ENCODE measurements around the gene LTF.
"Not testable (repeated sequence)": the region's sequence is repeated elsewhere in the genome, so short reads cannot be mapped to it uniquely, and the experiment has no call there.

Gene LTF

GRCh38 chr3:46464326-46465195 is at the start of gene LTF:
Gene LTF, minus strand, starts transcription at chr3:46464905. Its CDS starts 38 bp downstream, at chr3:46464867.
- no peak for DNase-seq (ENCODE audit: low read depth in 2 of 2)

GRCh38 chr3:46512191-46512749 is 47.6 kb upstream of the LTF start:
- no peak for DNase-seq (ENCODE audit: low read depth in 2 of 2)

GRCh38 chr3:46509661-46510187 is 45.0 kb upstream of the LTF start:
- no peak for DNase-seq (ENCODE audit: low read depth in 2 of 2)

- DNase-seq (ENCODE audit: low read depth in 2 of 2), result no peak
These were observed 44.3 kb upstream of the LTF start for GRCh38 chr3:46508850-46509591.

GRCh38 chr3:46506526-46506925 is 41.8 kb upstream of the LTF start:
- no peak for DNase-seq (ENCODE audit: low read depth in 2 of 2)

- no peak for DNase-seq (ENCODE audit: low read depth in 2 of 2)
These were observed 41.2 kb upstream of the LTF start for GRCh38 chr3:46505953-46506352.

GRCh38 chr3:46504789-46505188 is 40.1 kb upstream of the LTF start:
- no peak for DNase-seq (ENCODE audit: low read depth in 2 of 2)

- no peak for DNase-seq (ENCODE audit: low read depth in 2 of 2)
These were observed 38.6 kb upstream of the LTF start for GRCh38 chr3:46503200-46503874.

GRCh38 chr3:46501702-46502101 is 37.0 kb upstream of the LTF start:
- DNase-seq (ENCODE audit: low read depth in 2 of 2), result no peak

- DNase-seq (ENCODE audit: low read depth in 2 of 2), result no peak
These were observed 36.2 kb upstream of the LTF start for GRCh38 chr3:46500656-46501635.

- DNase-seq (ENCODE audit: low read depth in 2 of 2), result no peak
These were observed 34.3 kb upstream of the LTF start for GRCh38 chr3:46498916-46499519.

GRCh38 chr3:46497556-46498265 is 33.0 kb upstream of the LTF start, which contains the start of gene RTP3:
Gene RTP3, plus strand, starts transcription at chr3:46497976. Its CDS starts 87 bp downstream, at chr3:46498063.
- DNase-seq (ENCODE audit: low read depth in 2 of 2), result no peak

GRCh38 chr3:46496746-46497555 is 32.2 kb upstream of the LTF start:
- peak; percentile 9 to 35 for DNase-seq (ENCODE audit: low read depth in 2 of 2)

- DNase-seq (ENCODE audit: low read depth in 2 of 2), result no peak
These were observed 31.3 kb upstream of the LTF start for GRCh38 chr3:46495901-46496456.

GRCh38 chr3:46494491-46494890 is 29.8 kb upstream of the LTF start:
- DNase-seq (ENCODE audit: low read depth in 2 of 2), result not testable (repeated sequence)

- no peak for DNase-seq (ENCODE audit: low read depth in 2 of 2)
These were observed 28.3 kb upstream of the LTF start for GRCh38 chr3:46492890-46493547.
